Nucleus accumbens (tissue), 56 donors: Measurements from ENCODE around the gene PRMT7.

Experiments used
- DNase-seq, 56 donors: peaks; one replicate each; lab custom pipeline; 2025; lab: John Stamatoyannopoulos, UW

PRMT7 gene

GRCh38 chr16:68361485-68361884, 50.7 kb downstream of the PRMT7 start:
- no peak for DNase-seq

- DNase-seq: no peak
Observed at GRCh38 chr16:68362262-68362913, 51.6 kb downstream of the PRMT7 start.

- no peak for DNase-seq
Observed at GRCh38 chr16:68362947-68363657, 52.3 kb downstream of the PRMT7 start.

GRCh38 chr16:68363658-68364521, 53.1 kb downstream of the PRMT7 start:
- peak in 1 of 56 donors; percentile 31 for DNase-seq

- peak in 27 of 56 donors; percentile 4 to 78 (median 33) for DNase-seq
Observed at GRCh38 chr16:68364561-68364998, 53.8 kb downstream of the PRMT7 start.

GRCh38 chr16:68365167-68365817, 54.5 kb downstream of the PRMT7 start:
- DNase-seq: peak in 9 of 56 donors; percentile 11 to 54 (median 19)

- no peak for DNase-seq
Observed at GRCh38 chr16:68366062-68366461, 55.2 kb downstream of the PRMT7 start.

- DNase-seq: peak in 13 of 56 donors; percentile 4 to 59 (median 18)
Observed at GRCh38 chr16:68367030-68367429, 56.2 kb downstream of the PRMT7 start.

- DNase-seq: no peak
Observed at GRCh38 chr16:68367440-68367839, 56.6 kb downstream of the PRMT7 start.

- DNase-seq: no peak
Observed at GRCh38 chr16:68367891-68368290, 57.1 kb downstream of the PRMT7 start.

- DNase-seq: no peak
Observed at GRCh38 chr16:68368301-68368888, 57.6 kb downstream of the PRMT7 start.

- DNase-seq: no peak
Observed at GRCh38 chr16:68369168-68369567, 58.3 kb downstream of the PRMT7 start.

GRCh38 chr16:68369697-68370580, 59.1 kb downstream of the PRMT7 start:
- DNase-seq: no peak

- DNase-seq: no peak
Observed at GRCh38 chr16:68370581-68371275, 59.9 kb downstream of the PRMT7 start.

- DNase-seq: no peak
Observed at GRCh38 chr16:68371276-68371651, 60.4 kb downstream of the PRMT7 start.

- no peak for DNase-seq
Observed at GRCh38 chr16:68371706-68372380, 61.0 kb downstream of the PRMT7 start.

- no peak for DNase-seq
Observed at GRCh38 chr16:68372381-68372720, 61.5 kb downstream of the PRMT7 start.

GRCh38 chr16:68372806-68373205, 62.0 kb downstream of the PRMT7 start:
- no peak for DNase-seq
